Measurements from ENCODE around the gene PRR33.

The PRR33 gene

DNA sequence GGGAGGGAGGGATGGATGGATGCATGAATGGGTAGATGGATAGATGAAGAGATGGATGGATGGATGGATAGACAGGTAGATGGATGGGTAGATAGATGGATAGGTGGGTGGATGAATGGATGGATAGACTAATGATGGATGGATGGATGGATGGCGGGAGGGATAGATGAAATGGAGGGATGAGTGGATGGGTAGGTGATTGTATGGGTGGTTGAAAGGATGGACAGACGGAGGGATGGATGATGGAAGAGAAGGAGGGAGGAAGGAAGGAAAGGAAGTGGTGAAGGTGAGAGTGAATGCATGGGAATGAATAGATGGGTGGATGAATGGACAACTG is 24.1 kb upstream of the PRR33 start:
- no peak for TF ChIP-seq CTCF (IDR thresholded peaks at IDR 0.05; ENCODE audit: control insufficient read depth, insufficient read depth, low read depth, low read length, missing control alignments)
- no peak for DNase-seq (ENCODE audit: low read depth)

GRCh38 chr11:1913271-1914060 is 21.8 kb upstream of the PRR33 start:
- H3K4me3 ChIP-seq (ENCODE audit: control insufficient read depth, low read depth, low read length) = no peak overlapping the region
- DNase-seq (ENCODE audit: low read depth) = no peak
- no peak for TF ChIP-seq CTCF (IDR thresholded peaks at IDR 0.05; ENCODE audit: control insufficient read depth, insufficient read depth, low read depth, low read length, missing control alignments)

More for the DNA sequence above, 24.1 kb upstream of the PRR33 start:
- no peak overlapping the region for H3K4me3 ChIP-seq (ENCODE audit: control insufficient read depth, low read depth, low read length)

DNA sequence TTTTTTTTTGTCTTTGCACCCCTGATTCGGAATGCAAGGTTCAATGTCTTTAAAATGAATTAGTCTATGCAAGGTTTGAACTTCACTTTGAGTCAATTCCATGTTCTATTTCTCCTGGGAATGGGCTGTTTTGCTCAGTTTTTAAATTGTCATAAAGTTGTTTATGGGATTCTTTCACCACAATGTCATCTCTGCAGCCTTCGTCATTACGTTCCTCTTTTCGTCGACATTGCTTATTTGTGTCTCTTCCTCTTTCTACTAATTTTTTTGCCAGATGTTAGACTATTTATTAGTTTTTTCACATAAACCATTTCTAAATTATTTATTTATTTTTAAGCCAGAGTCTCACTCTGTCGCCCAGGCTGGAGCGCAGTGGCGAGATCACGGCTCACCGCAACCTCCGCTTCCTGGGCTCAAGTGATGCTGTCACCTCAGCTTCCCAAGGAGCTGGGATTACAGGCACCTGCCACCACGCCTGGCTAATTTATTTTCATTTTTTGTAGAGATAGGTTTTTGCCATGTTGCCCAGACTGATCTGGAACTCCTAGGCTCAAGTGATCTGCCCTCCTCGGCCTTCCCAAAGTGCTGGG is 20.7 kb upstream of the PRR33 start:
- no peak for TF ChIP-seq CTCF (IDR thresholded peaks at IDR 0.05; ENCODE audit: control insufficient read depth, insufficient read depth, low read depth, low read length, missing control alignments)
- no peak for DNase-seq (ENCODE audit: low read depth)
- no peak overlapping the region for H3K4me3 ChIP-seq (ENCODE audit: control insufficient read depth, low read depth, low read length)

- no peak for DNase-seq (ENCODE audit: low read depth)
- no peak for TF ChIP-seq CTCF (IDR thresholded peaks at IDR 0.05; ENCODE audit: control insufficient read depth, insufficient read depth, low read depth, low read length, missing control alignments)
- H3K4me3 ChIP-seq (ENCODE audit: control insufficient read depth, low read depth, low read length) = no peak overlapping the region
Measured at GRCh38 chr11:1909524-1909923, 17.8 kb upstream of the PRR33 start.

DNA sequence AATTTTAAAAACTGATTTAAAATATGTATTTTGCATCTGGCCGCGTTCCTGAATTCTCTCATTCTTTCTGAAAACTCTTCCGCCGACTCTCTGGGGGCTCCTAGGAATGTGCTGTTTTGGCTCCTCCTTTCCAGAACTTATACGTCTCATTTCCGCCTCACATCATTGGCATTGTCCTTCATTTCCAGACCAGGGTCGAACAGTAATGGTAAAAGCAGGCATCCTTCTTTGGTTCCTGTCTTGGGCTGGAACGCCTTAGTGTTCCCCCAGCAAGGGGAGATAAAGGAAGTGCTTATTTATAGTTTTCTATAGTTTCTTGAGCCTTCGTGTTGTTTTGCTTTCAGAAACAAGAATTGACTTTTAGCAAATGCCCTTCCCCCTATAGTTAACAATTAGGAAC is 16.9 kb upstream of the PRR33 start:
- no peak for DNase-seq (ENCODE audit: low read depth)
- no peak for TF ChIP-seq CTCF (IDR thresholded peaks at IDR 0.05; ENCODE audit: control insufficient read depth, insufficient read depth, low read depth, low read length, missing control alignments)
- no peak overlapping the region for H3K4me3 ChIP-seq (ENCODE audit: control insufficient read depth, low read depth, low read length)

DNA sequence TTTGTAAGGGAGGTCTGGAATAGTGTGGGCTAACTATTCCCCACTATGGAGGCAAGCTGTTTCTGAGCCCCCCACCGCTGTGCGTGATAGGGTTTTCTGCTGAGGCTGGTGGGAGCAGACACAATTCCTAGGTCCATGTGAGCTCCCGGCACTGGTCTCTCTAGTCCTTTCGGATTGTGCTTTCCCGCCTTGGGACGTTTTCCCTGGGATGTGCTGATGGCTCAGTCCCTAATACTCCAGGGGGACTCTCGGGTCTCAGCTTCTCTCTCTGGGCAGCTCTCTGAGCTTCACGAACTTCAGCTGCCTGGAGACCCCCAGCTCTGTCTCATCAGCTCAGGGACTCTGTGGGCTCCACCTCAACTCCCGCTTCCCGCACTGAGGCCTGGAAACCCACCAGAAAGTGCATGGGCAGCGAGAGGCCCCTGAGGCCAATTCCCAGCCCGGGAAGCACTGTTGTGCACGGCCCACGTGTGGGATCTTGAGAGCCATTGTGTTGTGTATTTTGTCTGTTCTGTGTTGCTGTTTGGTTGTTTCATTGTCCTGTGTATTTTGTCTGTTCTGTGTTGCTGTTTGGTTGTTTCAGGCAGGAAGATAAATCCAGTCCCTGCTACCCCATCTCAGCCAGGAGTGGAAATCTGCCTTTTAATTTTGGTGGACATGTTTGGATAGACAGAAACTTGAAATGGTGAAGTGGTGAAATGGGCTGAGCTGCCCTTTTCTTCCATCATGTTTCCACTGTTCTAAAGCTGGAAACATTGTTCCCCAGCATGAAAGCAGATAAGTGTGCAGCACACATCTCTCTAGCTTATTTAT is 15.1 kb upstream of the PRR33 start:
- DNase-seq (ENCODE audit: low read depth) = no peak
- TF ChIP-seq CTCF (IDR thresholded peaks at IDR 0.05; ENCODE audit: control insufficient read depth, insufficient read depth, low read depth, low read length, missing control alignments) = no peak
- H3K4me3 ChIP-seq (ENCODE audit: control insufficient read depth, low read depth, low read length) = no peak overlapping the region
